Transverse colon (tissue), 4 donors: ENCODE data around the gene RHBDL1. TPM values are rescaled to one million over a fixed set of nuclear protein-coding genes. Genes with fewer than 3 reads are reported as not detected.
"Not testable (repeated sequence)": the region's sequence is repeated elsewhere in the genome, so short reads cannot be mapped to it uniquely, and the experiment has no call there.

ENCODE experiments used
- DNase-seq: peaks from one replicate; pipeline ENCODE4 v3.0.0-alpha.2; 2019
- H3K27ac ChIP-seq, 4 donors: fragments of 200-600 bp; sonication (generic); 2 replicates each; pipeline ENCODE4 v1.5.1; 2016 to 2018; ENCODE audit warnings: inconsistent platforms in 4 of 4
- H3K27me3 ChIP-seq: fragments of 200-600 bp; sonication (generic); 2 replicates; pipeline ENCODE4 v1.5.1; 2017; ENCODE audit warnings: inconsistent platforms
- H3K36me3 ChIP-seq, 4 donors: fragments of 200-600 bp; sonication (generic); 2 replicates each; pipeline ENCODE4 v1.5.1; 2017 to 2019; ENCODE audit warnings: inconsistent platforms in 4 of 4
- H3K4me1 ChIP-seq, 4 donors: fragments of 200-600 bp; sonication (generic); 2 replicates each; pipeline ENCODE4 v1.5.1; 2017 to 2020; ENCODE audit warnings: inconsistent platforms in 4 of 4
- H3K4me3 ChIP-seq, 4 donors: fragments of 200-600 bp; sonication (generic); 1 replicate in 1 of 4; 2 replicates in 3 of 4; pipeline versions ENCODE4 v1.5.1 to v1.6.1; 2017 to 2019; ENCODE audit warnings: inconsistent platforms in 4 of 4
- H3K9me3 ChIP-seq, 2 donors: fragments of 200-600 bp; sonication (generic); 2 replicates each; pipeline ENCODE4 v1.5.1; 2017 to 2019; ENCODE audit warnings: inconsistent platforms in 2 of 2
- CTCF ChIP-seq, 5 experiments: fragments of 200-600 bp in 3 of 5; fragments of 450-650 bp in 2 of 5; sonication (generic) in 3 of 5; IDR thresholded peaks; 1 replicate in 2 of 5; 2 replicates in 3 of 5; pipeline ENCODE4 v1.5.1; 2016 to 2017; ENCODE audit warnings: antibody characterized with exemption in 5 of 5, inconsistent platforms in 3 of 5, mild to moderate bottlenecking in 2 of 5, moderate library complexity in 1 of 5
- EP300 ChIP-seq: sonication (generic); formaldehyde crosslinking; IDR thresholded peaks from one replicate; pipeline ENCODE4 v1.6.1; 2017; ENCODE audit warnings: antibody characterized with exemption, low read depth
- POLR2A ChIP-seq: fragments of 450-650 bp; IDR thresholded peaks from one replicate; pipeline ENCODE4 v1.6.1; 2016; ENCODE audit warnings: antibody characterized with exemption, mild to moderate bottlenecking, moderate library complexity
- POLR2AphosphoS5 ChIP-seq, 3 donors: sonication (generic); formaldehyde crosslinking; IDR thresholded peaks; one replicate each; pipeline ENCODE4 v1.6.1; 2016; ENCODE audit warnings: antibody characterized with exemption in 3 of 3
- WGBS, 2 donors: methylation state at CpG; one replicate each; pipeline ENCODE4 v1.1.5; 2018; ENCODE audit warnings: low coverage in 1 of 2; 5-methylcytosine and 5-hydroxymethylcytosine counted together
- in situ Hi-C, 4 donors: fragments of 200-750 bp; cut with MboI; loops; one replicate each; pipeline versions ENCODE4 v1.15.0 to v1.15.1; 2017; ENCODE audit warnings: low sequenced_read_pairs in 3 of 4, low pct_ligation_motif_present in 1 of 4, low pct_unique_long_range_greater_than_20kb in 1 of 4
- intact Hi-C: fragments of 100-400 bp; cut with DNase I; formaldehyde crosslinking; loops from one replicate; pipeline ENCODE4 v1.15.1; 2023; ENCODE audit warnings: low total_unique reads
- total RNA-seq, 4 donors: library from RNA; depleted of rRNA; stranded (reverse); fragments of >200 nt; gene quantifications; one replicate each; pipeline ENCODE4 v1.1.0, GENCODE V29; 2016

The RHBDL1 gene
- total RNA-seq, 4 donors from 2014 or later: 1.8 to 39.3 (median 8.1) TPM

GRCh38 chr16:711548-712320 is 36.3 kb downstream of the RHBDL1 start:
- intact Hi-C loops: loop anchor here (2.0 to 5.0 kb wide), 2 partner anchors 29 to 76 kb away; partner anchors contain the start of genes CHTF18, CIAO3 and RPUSD1
- in situ Hi-C loops: loop anchor here in 2 of 4 donors (5.0 to 10.0 kb wide), 2 partner anchors 73 to 76 kb away; partner anchors contain the start of genes CHTF18 (in 2 of the 2) and RPUSD1 (in 2 of the 2)
- H3K36me3 ChIP-seq: no peaks in the 10 kb centered on the region
- no peaks in the 10 kb centered on the region for H3K9me3 ChIP-seq
- no peak overlapping the region for H3K4me3 ChIP-seq
- H3K27ac ChIP-seq: no peak overlapping the region
- peaks cover 80% of the 10 kb centered on the region for H3K27me3 ChIP-seq
- peak; percentile 85 for DNase-seq
- TF ChIP-seq EP300 (no peak), CTCF (IDR thresholded peaks at IDR 0.05) (peak; percentile 92 to 94 (median 93))
- peaks cover 10 to 26% (median 20%) of the 10 kb centered on the region in 4 donors for H3K4me1 ChIP-seq
- 10 to 24% methylated on average over 4 to 25 of the region's 25 CpGs for WGBS, 2 donors

GRCh38 chr16:712740-713250 is 37.3 kb downstream of the RHBDL1 start:
- Histone ChIP-seq H3K27me3 (peaks cover 75% of the 10 kb centered on the region), H3K4me1 (peaks cover 10 to 27% (median 19%) of the 10 kb centered on the region in 4 donors)
- peak; percentile 58 for DNase-seq
- intact Hi-C loops (loop anchor here (2.0 to 5.0 kb wide), 2 partner anchors 28 to 75 kb away; partner anchors contain the start of genes CHTF18, CIAO3 and RPUSD1), in situ Hi-C loops (loop anchor here in 2 of 4 donors (5.0 to 10.0 kb wide), 2 partner anchors 72 to 75 kb away; partner anchors contain the start of genes CHTF18 (in 2 of the 2) and RPUSD1 (in 2 of the 2))
- not testable (repeated sequence) for H3K36me3 ChIP-seq, H3K27ac ChIP-seq, H3K4me3 ChIP-seq, H3K9me3 ChIP-seq
- peak; percentile 21 to 47 (median 27) for TF ChIP-seq CTCF (IDR thresholded peaks at IDR 0.05)
- WGBS, 2 donors: 37 to 48% methylated on average over 7 to 13 of the region's 13 CpGs

GRCh38 chr16:714079-714478 is 38.6 kb downstream of the RHBDL1 start:
- Histone ChIP-seq H3K36me3 (no peaks in the 10 kb centered on the region), H3K4me3 (no peak overlapping the region), H3K9me3 (no peaks in the 10 kb centered on the region), H3K4me1 (peaks cover 13 to 40% (median 30%) of the 10 kb centered on the region in 4 donors), H3K27ac (no peak overlapping the region), H3K27me3 (peaks cover 62% of the 10 kb centered on the region)
- TF ChIP-seq POLR2AphosphoS5 (IDR thresholded peaks at IDR 0.05): no peak
- no peak for TF ChIP-seq POLR2A
- no peak for TF ChIP-seq CTCF (IDR thresholded peaks at IDR 0.05)
- TF ChIP-seq EP300: no peak
- DNase-seq: no peak
- WGBS, 2 donors: 83% methylated on average over 10 of the region's 11 CpGs; no CpG with 5 or more reads in 1 of the 2 donors
- in situ Hi-C loops: loop anchor here in 2 of 4 donors (5.0 to 10.0 kb wide), 2 partner anchors 71 to 73 kb away; partner anchors contain the start of genes CHTF18 (in 2 of the 2) and RPUSD1 (in 2 of the 2)
- intact Hi-C loops: loop anchor here (5.0 kb wide), 1 partner anchor 73 kb away; the partner anchor contains the start of genes CHTF18 and RPUSD1
